Stomach smooth muscle (tissue), 2 donors: ENCODE results near the gene ZC3H7A.

ENCODE experiments used
- H3K27ac ChIP-seq: one replicate; pipeline ENCODE4 v1.7.0; 2013; ENCODE audit warnings: mild to moderate bottlenecking, low read length, inconsistent platforms
- H3K27me3 ChIP-seq, 2 donors: one replicate each; pipeline ENCODE4 v1.7.0; 2013; ENCODE audit warnings: low read length in 2 of 2; ENCODE audit not compliant: insufficient read depth in 2 of 2, control insufficient read depth in 1 of 2
- H3K36me3 ChIP-seq, 2 donors: one replicate each; pipeline ENCODE4 v1.7.0; 2013; ENCODE audit warnings: low read length in 2 of 2; ENCODE audit not compliant: control insufficient read depth in 2 of 2, insufficient read depth in 2 of 2
- H3K4me1 ChIP-seq: one replicate; pipeline ENCODE4 v1.7.0; 2013; ENCODE audit warnings: low read length; ENCODE audit not compliant: control insufficient read depth, insufficient read depth
- H3K4me3 ChIP-seq, 2 donors: one replicate each; pipeline ENCODE4 v1.7.0; 2013; ENCODE audit warnings: low read length in 2 of 2
- H3K9ac ChIP-seq, 2 donors: one replicate each; pipeline ENCODE4 v1.7.0; 2013; ENCODE audit warnings: low read length in 2 of 2, mild to moderate bottlenecking in 1 of 2
- H3K9me3 ChIP-seq, 2 donors: one replicate each; pipeline ENCODE4 v1.7.0; 2013; ENCODE audit warnings: low read length in 2 of 2; ENCODE audit not compliant: control insufficient read depth in 2 of 2
- donor health status: healthy.
- donor health status: Pancreatic carcinoma.

Gene ZC3H7A

GRCh38 chr16:11797166-11797956 is at the start of gene ZC3H7A:
TSS of gene ZC3H7A (minus strand) at chr16:11797258. CDS start at chr16:11782354, 14,904 bp downstream.
- H3K27ac ChIP-seq, result peak within 1 kb of the TSS; percentile 99
- peaks cover 49% of the 10 kb centered on the region for H3K4me1 ChIP-seq
- peak within 1 kb of the TSS; percentile 89 to 93 for H3K4me3 ChIP-seq
- H3K27me3 ChIP-seq, result no peaks in the 10 kb centered on the region
- no peaks in the 10 kb centered on the region for H3K9me3 ChIP-seq
- peak within 1 kb of the TSS; percentile 99 for H3K9ac ChIP-seq
- H3K36me3 ChIP-seq, result no peaks in the 10 kb centered on the region

- H3K27me3 ChIP-seq, result no peaks in the 10 kb centered on the region
- no peak overlapping the region for H3K27ac ChIP-seq
- H3K4me1 ChIP-seq, result no peaks in the 10 kb centered on the region
- no peaks in the 10 kb centered on the region for H3K9me3 ChIP-seq
- no peak overlapping the region for H3K4me3 ChIP-seq
- no peak overlapping the region for H3K9ac ChIP-seq
- H3K36me3 ChIP-seq, result peaks cover 61 to 68% of the 10 kb centered on the region in 2 donors
Measured at GRCh38 chr16:11844499-11844898, 47.4 kb upstream of the ZC3H7A start.

GRCh38 chr16:11843861-11844260 is 46.8 kb upstream of the ZC3H7A start:
- Histone ChIP-seq H3K4me1 (no peaks in the 10 kb centered on the region), H3K4me3 (no peak overlapping the region), H3K36me3 (peaks cover 60 to 66% of the 10 kb centered on the region in 2 donors), H3K9ac (no peak overlapping the region), H3K27me3 (no peaks in the 10 kb centered on the region), H3K27ac (no peak overlapping the region), H3K9me3 (no peaks in the 10 kb centered on the region)

- Histone ChIP-seq H3K9me3 (no peaks in the 10 kb centered on the region), H3K9ac (no peak overlapping the region), H3K36me3 (peaks cover 58 to 63% of the 10 kb centered on the region in 2 donors), H3K4me1 (no peaks in the 10 kb centered on the region), H3K27me3 (no peaks in the 10 kb centered on the region), H3K27ac (no peak overlapping the region), H3K4me3 (no peak overlapping the region)
Measured at GRCh38 chr16:11843206-11843605, 46.1 kb upstream of the ZC3H7A start.

GRCh38 chr16:11841026-11841425 is 44.0 kb upstream of the ZC3H7A start:
- Histone ChIP-seq H3K4me3 (no peak overlapping the region), H3K27me3 (no peaks in the 10 kb centered on the region), H3K9ac (no peak overlapping the region), H3K27ac (no peak overlapping the region), H3K4me1 (no peaks in the 10 kb centered on the region), H3K36me3 (peaks cover 59 to 65% of the 10 kb centered on the region in 2 donors), H3K9me3 (no peaks in the 10 kb centered on the region)

- Histone ChIP-seq H3K27me3 (no peaks in the 10 kb centered on the region), H3K9me3 (no peaks in the 10 kb centered on the region), H3K27ac (no peak overlapping the region), H3K9ac (no peak overlapping the region), H3K4me1 (no peaks in the 10 kb centered on the region), H3K4me3 (no peak overlapping the region), H3K36me3 (peaks cover 33 to 35% of the 10 kb centered on the region in 2 donors)
Measured at GRCh38 chr16:11836650-11837244, 39.7 kb upstream of the ZC3H7A start.

GRCh38 chr16:11835891-11836649 is 39.0 kb upstream of the ZC3H7A start:
- Histone ChIP-seq H3K36me3 (peaks cover 28 to 31% of the 10 kb centered on the region in 2 donors), H3K9me3 (no peaks in the 10 kb centered on the region), H3K27ac (no peak overlapping the region), H3K4me3 (no peak overlapping the region), H3K9ac (no peak overlapping the region), H3K27me3 (no peaks in the 10 kb centered on the region), H3K4me1 (no peaks in the 10 kb centered on the region)

GRCh38 chr16:11835309-11835708 is 38.3 kb upstream of the ZC3H7A start:
- Histone ChIP-seq H3K4me3 (no peak overlapping the region), H3K9ac (no peak overlapping the region), H3K36me3 (peaks cover 23% of the 10 kb centered on the region in 2 donors), H3K27ac (no peak overlapping the region), H3K4me1 (no peaks in the 10 kb centered on the region), H3K9me3 (no peaks in the 10 kb centered on the region), H3K27me3 (no peaks in the 10 kb centered on the region)

GRCh38 chr16:11833951-11834695 is 37.1 kb upstream of the ZC3H7A start:
- Histone ChIP-seq H3K4me3 (no peak overlapping the region), H3K36me3 (peaks cover 14 to 15% of the 10 kb centered on the region in 2 donors), H3K4me1 (no peaks in the 10 kb centered on the region), H3K9ac (no peak overlapping the region), H3K27ac (no peak overlapping the region), H3K27me3 (no peaks in the 10 kb centered on the region), H3K9me3 (no peaks in the 10 kb centered on the region)

GRCh38 chr16:11828696-11829095 is 31.6 kb upstream of the ZC3H7A start:
- Histone ChIP-seq H3K4me1 (no peaks in the 10 kb centered on the region), H3K27me3 (no peaks in the 10 kb centered on the region), H3K36me3 (no peaks in the 10 kb centered on the region), H3K9me3 (no peaks in the 10 kb centered on the region), H3K4me3 (no peak overlapping the region), H3K9ac (no peak overlapping the region), H3K27ac (no peak overlapping the region)
